Measurements from ENCODE around the gene PRDM1.
"Not testable (repeated sequence)": the region's sequence is repeated elsewhere in the genome, so short reads cannot be mapped to it uniquely, and the experiment has no call there.

The PRDM1 gene

DNA sequence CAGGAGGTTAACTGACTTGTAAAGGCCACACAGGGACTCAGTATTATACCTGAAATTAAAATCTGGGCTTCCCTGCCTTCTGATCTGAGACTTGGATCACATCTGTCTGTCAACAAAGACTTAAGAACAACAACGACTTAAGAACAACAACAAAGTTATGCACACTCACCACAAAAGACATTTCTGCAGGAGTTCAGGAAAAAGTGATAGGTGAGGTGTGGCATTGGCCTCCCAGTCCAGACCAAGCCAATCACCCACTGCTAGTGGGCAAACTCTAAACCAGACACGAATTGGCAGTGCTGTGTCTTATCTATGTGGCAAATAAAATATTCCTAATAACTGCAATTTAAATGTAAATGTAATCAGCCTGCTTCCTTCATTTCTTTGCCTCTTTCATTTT, 61.3 kb downstream of the PRDM1 start:
- no peak overlapping the region for H3K27ac ChIP-seq (ENCODE audit: low read length)
- no CpG with 5 or more reads among the region's 2 CpGs for WGBS (ENCODE audit: insufficient coverage, insufficient read length)
- H3K27me3 ChIP-seq (ENCODE audit: control insufficient read depth, insufficient read depth, low read length): no peaks in the 10 kb centered on the region
- no peak overlapping the region for H3K4me3 ChIP-seq (ENCODE audit: low read length)
- H3K36me3 ChIP-seq (ENCODE audit: control insufficient read depth, insufficient read depth, low read length): no peaks in the 10 kb centered on the region
- no peak for DNase-seq (ENCODE audit: low read depth, low spot score)
- no peaks in the 10 kb centered on the region for H3K9me3 ChIP-seq (ENCODE audit: control insufficient read depth, insufficient read depth, low read length)
- peaks cover 1% of the 10 kb centered on the region for H3K4me1 ChIP-seq (ENCODE audit: control insufficient read depth, insufficient read depth, low read length)

- WGBS (ENCODE audit: insufficient coverage, insufficient read length): no CpG with 5 or more reads among the region's 1 CpG
- H3K9me3 ChIP-seq (ENCODE audit: control insufficient read depth, insufficient read depth, low read length): no peaks in the 10 kb centered on the region
Observed at GRCh38 chr6:106149472-106150069, 63.4 kb downstream of the PRDM1 start.

GRCh38 chr6:106152476-106152875, 66.3 kb downstream of the PRDM1 start:
- H3K9me3 ChIP-seq (ENCODE audit: control insufficient read depth, insufficient read depth, low read length); H3K36me3 ChIP-seq (ENCODE audit: control insufficient read depth, insufficient read depth, low read length); H3K27me3 ChIP-seq (ENCODE audit: control insufficient read depth, insufficient read depth, low read length); DNase-seq (ENCODE audit: low read depth, low spot score); H3K27ac ChIP-seq (ENCODE audit: low read length); H3K4me3 ChIP-seq (ENCODE audit: low read length); H3K4me1 ChIP-seq (ENCODE audit: control insufficient read depth, insufficient read depth, low read length): not testable (repeated sequence)
- no CpG with 5 or more reads among the region's 3 CpGs for WGBS (ENCODE audit: insufficient coverage, insufficient read length)

More at GRCh38 chr6:106149472-106150069, 63.4 kb downstream of the PRDM1 start:
- Histone ChIP-seq H3K27ac (ENCODE audit: low read length) (no peak overlapping the region), H3K4me1 (ENCODE audit: control insufficient read depth, insufficient read depth, low read length) (peaks cover 1% of the 10 kb centered on the region), H3K36me3 (ENCODE audit: control insufficient read depth, insufficient read depth, low read length) (no peaks in the 10 kb centered on the region), H3K27me3 (ENCODE audit: control insufficient read depth, insufficient read depth, low read length) (no peaks in the 10 kb centered on the region), H3K4me3 (ENCODE audit: low read length) (no peak overlapping the region)
- DNase-seq (ENCODE audit: low read depth, low spot score): no peak

GRCh38 chr6:106152952-106153351, 66.8 kb downstream of the PRDM1 start:
- no peaks in the 10 kb centered on the region for H3K36me3 ChIP-seq (ENCODE audit: control insufficient read depth, insufficient read depth, low read length)
- H3K27me3 ChIP-seq (ENCODE audit: control insufficient read depth, insufficient read depth, low read length): no peaks in the 10 kb centered on the region
- no peak overlapping the region for H3K27ac ChIP-seq (ENCODE audit: low read length)
- no CpG with 5 or more reads among the region's 4 CpGs for WGBS (ENCODE audit: insufficient coverage, insufficient read length)
- no peak overlapping the region for H3K4me3 ChIP-seq (ENCODE audit: low read length)
- H3K4me1 ChIP-seq (ENCODE audit: control insufficient read depth, insufficient read depth, low read length): peaks cover 1% of the 10 kb centered on the region; the same call in 1 of the 2 replicates
- H3K9me3 ChIP-seq (ENCODE audit: control insufficient read depth, insufficient read depth, low read length): no peaks in the 10 kb centered on the region
- DNase-seq (ENCODE audit: low read depth, low spot score): no peak

- Histone ChIP-seq H3K4me1 (ENCODE audit: control insufficient read depth, insufficient read depth, low read length) (peaks cover 1% of the 10 kb centered on the region; the same call in 1 of the 2 replicates), H3K27ac (ENCODE audit: low read length) (no peak overlapping the region), H3K27me3 (ENCODE audit: control insufficient read depth, insufficient read depth, low read length) (no peaks in the 10 kb centered on the region), H3K36me3 (ENCODE audit: control insufficient read depth, insufficient read depth, low read length) (no peaks in the 10 kb centered on the region), H3K4me3 (ENCODE audit: low read length) (no peak overlapping the region), H3K9me3 (ENCODE audit: control insufficient read depth, insufficient read depth, low read length) (no peaks in the 10 kb centered on the region)
- WGBS (ENCODE audit: insufficient coverage, insufficient read length): no CpG with 5 or more reads among the region's 8 CpGs
- no peak for DNase-seq (ENCODE audit: low read depth, low spot score)
Observed at GRCh38 chr6:106154326-106154725, 68.2 kb downstream of the PRDM1 start.

DNA sequence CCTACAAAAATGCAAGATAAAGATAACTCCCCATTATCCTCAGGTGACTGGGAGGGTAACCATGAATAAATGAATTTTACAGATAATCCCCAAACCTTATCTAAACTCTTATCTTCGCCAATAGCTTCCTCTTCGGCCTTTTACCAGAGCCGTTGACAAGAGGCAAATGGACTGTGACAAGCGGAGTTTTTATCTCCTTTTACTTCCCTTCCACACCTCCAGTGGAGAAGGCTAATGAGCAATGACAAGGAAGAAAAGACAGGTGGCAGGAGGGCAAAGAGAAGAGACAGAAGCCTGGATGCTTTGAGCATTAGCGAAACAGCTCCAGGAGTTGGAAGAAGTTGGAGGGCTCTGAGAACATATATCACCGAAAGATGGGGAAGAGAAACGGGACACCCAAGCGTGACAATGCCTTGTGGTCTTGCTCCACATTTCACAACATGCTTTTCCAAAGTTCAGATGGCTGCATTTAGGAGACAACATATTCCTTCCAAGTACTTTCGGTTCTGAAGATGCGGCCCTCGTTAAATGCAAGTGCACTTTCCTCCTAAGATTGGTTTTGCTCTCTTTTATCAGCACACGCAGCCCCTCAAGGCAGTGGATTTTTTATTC, 69.2 kb downstream of the PRDM1 start:
- Histone ChIP-seq H3K4me1 (ENCODE audit: control insufficient read depth, insufficient read depth, low read length) (peaks cover 1% of the 10 kb centered on the region; the same call in 1 of the 2 replicates), H3K4me3 (ENCODE audit: low read length) (no peak overlapping the region), H3K36me3 (ENCODE audit: control insufficient read depth, insufficient read depth, low read length) (no peaks in the 10 kb centered on the region), H3K27me3 (ENCODE audit: control insufficient read depth, insufficient read depth, low read length) (no peaks in the 10 kb centered on the region), H3K27ac (ENCODE audit: low read length) (no peak overlapping the region), H3K9me3 (ENCODE audit: control insufficient read depth, insufficient read depth, low read length) (no peaks in the 10 kb centered on the region)
- WGBS (ENCODE audit: insufficient coverage, insufficient read length): no CpG with 5 or more reads among the region's 12 CpGs
- no peak for DNase-seq (ENCODE audit: low read depth, low spot score)

GRCh38 chr6:106156413-106156812, 70.3 kb downstream of the PRDM1 start:
- no peaks in the 10 kb centered on the region for H3K36me3 ChIP-seq (ENCODE audit: control insufficient read depth, insufficient read depth, low read length)
- DNase-seq (ENCODE audit: low read depth, low spot score): no peak
- H3K4me3 ChIP-seq (ENCODE audit: low read length): no peak overlapping the region
- no peaks in the 10 kb centered on the region for H3K9me3 ChIP-seq (ENCODE audit: control insufficient read depth, insufficient read depth, low read length)
- H3K4me1 ChIP-seq (ENCODE audit: control insufficient read depth, insufficient read depth, low read length): peaks cover 1% of the 10 kb centered on the region; the same call in 1 of the 2 replicates
- no peaks in the 10 kb centered on the region for H3K27me3 ChIP-seq (ENCODE audit: control insufficient read depth, insufficient read depth, low read length)
- H3K27ac ChIP-seq (ENCODE audit: low read length): no peak overlapping the region
- no CpG with 5 or more reads among the region's 3 CpGs for WGBS (ENCODE audit: insufficient coverage, insufficient read length)

- Histone ChIP-seq H3K36me3 (ENCODE audit: control insufficient read depth, insufficient read depth, low read length) (no peaks in the 10 kb centered on the region), H3K4me3 (ENCODE audit: low read length) (no peak overlapping the region), H3K9me3 (ENCODE audit: control insufficient read depth, insufficient read depth, low read length) (no peaks in the 10 kb centered on the region), H3K27me3 (ENCODE audit: control insufficient read depth, insufficient read depth, low read length) (no peaks in the 10 kb centered on the region), H3K4me1 (ENCODE audit: control insufficient read depth, insufficient read depth, low read length) (peaks cover 1% of the 10 kb centered on the region; the same call in 1 of the 2 replicates), H3K27ac (ENCODE audit: low read length) (no peak overlapping the region)
- DNase-seq (ENCODE audit: low read depth, low spot score): no peak
- WGBS (ENCODE audit: insufficient coverage, insufficient read length): no CpG with 5 or more reads among the region's 3 CpGs
Observed at GRCh38 chr6:106156863-106157262, 70.7 kb downstream of the PRDM1 start.

DNA sequence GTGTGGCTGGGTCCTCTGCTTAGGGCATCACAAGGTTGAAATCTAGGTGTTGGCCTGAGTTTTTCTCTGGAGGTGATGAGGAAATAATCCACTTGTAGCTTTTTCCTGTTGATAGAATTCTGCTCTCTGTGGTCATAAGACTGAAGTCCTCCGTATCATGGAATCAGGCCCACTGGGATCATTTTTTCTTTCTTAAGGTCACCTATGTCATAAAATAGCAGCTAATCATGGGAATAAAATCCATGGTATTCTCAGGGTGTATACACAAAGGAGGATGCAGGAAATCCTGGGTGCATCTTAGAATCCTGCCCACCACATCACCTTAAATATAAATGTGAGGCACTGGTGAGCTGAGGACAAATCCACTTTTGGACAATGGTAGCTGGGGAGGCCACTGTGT, 72.7 kb downstream of the PRDM1 start:
- DNase-seq (ENCODE audit: low read depth, low spot score): no peak
- WGBS (ENCODE audit: insufficient coverage, insufficient read length): no CpG with 5 or more reads among the region's 1 CpG
- H3K4me3 ChIP-seq (ENCODE audit: low read length): no peak overlapping the region

More for the DNA sequence above, 72.7 kb downstream of the PRDM1 start:
- peaks cover 3% of the 10 kb centered on the region; the same call in 1 of the 2 replicates for H3K4me1 ChIP-seq (ENCODE audit: control insufficient read depth, insufficient read depth, low read length)
- no peaks in the 10 kb centered on the region for H3K9me3 ChIP-seq (ENCODE audit: control insufficient read depth, insufficient read depth, low read length)
- no peaks in the 10 kb centered on the region for H3K27me3 ChIP-seq (ENCODE audit: control insufficient read depth, insufficient read depth, low read length)
- no peak overlapping the region for H3K27ac ChIP-seq (ENCODE audit: low read length)
- H3K36me3 ChIP-seq (ENCODE audit: control insufficient read depth, insufficient read depth, low read length): no peaks in the 10 kb centered on the region
